Right lobe of liver (tissue), 4 donors: ENCODE measurements around the gene ABL1.

Experiments used
- POLR2A ChIP-seq: fragments of 450-650 bp; IDR thresholded peaks from one replicate; pipeline ENCODE4 v1.6.1; 2017; ENCODE audit warnings: antibody characterized with exemption, mild to moderate bottlenecking
- TF ChIP-seq, protein P1 (sequence below), 4 donors: fragments of 200-600 bp in 3 of 4; fragments of 450-650 bp in 1 of 4; IDR thresholded peaks; one replicate each; pipeline versions ENCODE4 v1.5.1 to v1.8.0; 2016 to 2022; ENCODE audit warnings: antibody characterized with exemption in 4 of 4, mild to moderate bottlenecking in 2 of 4
- donor health status: DM: no; HTN: no; CAD: no.
- donor health status: DM: no; HTN: no; CAD: no.
- donor health status: DM: no; HTN: yes; CAD: no.

DNA sequence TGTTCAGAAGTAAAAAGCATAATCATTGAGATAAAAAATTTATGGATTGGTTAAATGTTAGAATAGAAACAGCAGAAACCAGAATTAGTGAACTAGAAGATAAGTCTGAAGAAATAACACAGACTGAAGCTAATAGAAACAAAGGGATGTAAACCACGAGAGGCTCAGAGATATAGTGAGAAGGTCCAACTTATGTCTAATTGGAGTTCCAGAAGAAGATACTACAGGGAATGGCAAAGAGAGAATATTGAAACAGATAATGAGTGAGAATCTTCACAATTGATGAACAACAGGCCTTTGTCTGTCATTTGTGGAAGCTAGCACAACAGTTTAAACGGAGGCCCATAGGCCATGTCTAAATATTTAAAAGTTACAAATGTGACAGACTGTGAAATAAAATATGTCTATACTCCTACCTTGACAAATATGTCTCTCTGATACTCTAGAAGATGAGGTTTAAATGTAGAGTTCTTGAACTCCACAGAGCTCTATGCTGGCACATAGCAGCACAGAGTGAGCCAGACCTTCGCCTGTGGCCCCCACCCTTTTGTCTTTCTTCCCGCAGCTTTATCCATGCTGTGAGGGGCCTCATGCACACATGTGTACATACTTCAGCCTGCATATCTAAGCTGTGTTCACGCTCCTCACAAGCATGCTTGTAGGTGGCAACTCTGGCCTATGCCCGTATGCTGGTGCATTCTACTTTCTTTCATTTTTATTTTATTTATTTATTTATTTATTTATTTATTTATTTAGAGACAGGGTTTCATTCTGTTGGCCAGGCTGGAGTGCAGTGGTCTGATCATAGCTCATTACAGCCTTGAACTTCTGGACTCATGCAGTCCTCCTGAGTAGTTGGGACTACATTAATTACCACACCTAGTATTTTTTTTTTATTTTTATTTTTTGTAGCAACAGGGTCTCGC, 45.0 kb upstream of the ABL1 start:
- TF ChIP-seq, protein P1, sequence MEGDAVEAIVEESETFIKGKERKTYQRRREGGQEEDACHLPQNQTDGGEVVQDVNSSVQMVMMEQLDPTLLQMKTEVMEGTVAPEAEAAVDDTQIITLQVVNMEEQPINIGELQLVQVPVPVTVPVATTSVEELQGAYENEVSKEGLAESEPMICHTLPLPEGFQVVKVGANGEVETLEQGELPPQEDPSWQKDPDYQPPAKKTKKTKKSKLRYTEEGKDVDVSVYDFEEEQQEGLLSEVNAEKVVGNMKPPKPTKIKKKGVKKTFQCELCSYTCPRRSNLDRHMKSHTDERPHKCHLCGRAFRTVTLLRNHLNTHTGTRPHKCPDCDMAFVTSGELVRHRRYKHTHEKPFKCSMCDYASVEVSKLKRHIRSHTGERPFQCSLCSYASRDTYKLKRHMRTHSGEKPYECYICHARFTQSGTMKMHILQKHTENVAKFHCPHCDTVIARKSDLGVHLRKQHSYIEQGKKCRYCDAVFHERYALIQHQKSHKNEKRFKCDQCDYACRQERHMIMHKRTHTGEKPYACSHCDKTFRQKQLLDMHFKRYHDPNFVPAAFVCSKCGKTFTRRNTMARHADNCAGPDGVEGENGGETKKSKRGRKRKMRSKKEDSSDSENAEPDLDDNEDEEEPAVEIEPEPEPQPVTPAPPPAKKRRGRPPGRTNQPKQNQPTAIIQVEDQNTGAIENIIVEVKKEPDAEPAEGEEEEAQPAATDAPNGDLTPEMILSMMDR (IDR thresholded peaks at IDR 0.05): no peak
- no peak for TF ChIP-seq POLR2A
